ENCODE data around the gene TMEM222.
"Not testable (repeated sequence)": the region's sequence is repeated elsewhere in the genome, so short reads cannot be mapped to it uniquely, and the experiment has no call there.

Gene TMEM222, protein sequence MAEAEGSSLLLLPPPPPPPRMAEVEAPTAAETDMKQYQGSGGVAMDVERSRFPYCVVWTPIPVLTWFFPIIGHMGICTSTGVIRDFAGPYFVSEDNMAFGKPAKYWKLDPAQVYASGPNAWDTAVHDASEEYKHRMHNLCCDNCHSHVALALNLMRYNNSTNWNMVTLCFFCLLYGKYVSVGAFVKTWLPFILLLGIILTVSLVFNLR

DNA sequence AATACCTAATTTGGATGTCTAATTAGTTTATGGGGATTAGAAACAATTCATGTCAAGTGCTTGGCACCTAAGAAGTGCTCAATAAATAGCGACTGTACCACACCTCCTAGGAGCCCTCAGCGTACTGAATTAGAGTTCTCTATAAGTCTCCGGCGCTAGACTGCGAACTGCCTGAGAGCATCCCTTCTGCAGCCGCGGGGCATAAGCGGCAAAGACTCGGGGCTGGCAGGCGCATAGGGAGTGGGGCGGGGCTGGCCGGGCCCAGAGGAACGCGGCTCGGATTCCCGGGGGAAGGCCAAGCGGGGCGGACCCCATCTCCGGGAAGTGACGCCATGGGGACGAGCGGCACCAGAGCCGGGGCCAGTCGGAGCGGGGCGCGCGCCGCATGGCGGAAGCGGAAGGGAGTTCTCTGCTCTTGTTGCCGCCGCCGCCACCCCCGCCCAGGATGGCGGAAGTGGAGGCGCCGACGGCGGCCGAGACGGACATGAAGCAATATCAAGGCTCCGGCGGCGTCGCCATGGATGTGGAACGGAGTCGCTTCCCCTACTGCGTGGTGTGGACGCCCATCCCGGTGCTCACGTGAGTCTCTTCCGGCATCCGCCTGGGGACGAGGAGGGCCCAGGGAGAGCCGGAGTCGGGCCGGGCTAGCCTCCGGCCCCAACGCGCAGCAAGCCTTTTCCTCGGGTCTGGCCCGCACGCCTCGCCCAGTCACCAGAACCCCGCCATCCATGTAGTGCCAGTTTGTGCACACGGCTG lies at the start of gene TMEM222:
Gene TMEM222, plus strand, starts transcription at position 351 of the 756 bp plus-strand sequence. Its CDS starts 35 bp downstream, at position 386.
- H3K27me3 Mint-ChIP-seq (ENCODE audit: low read depth): peaks cover 3% of the 10 kb centered on the region
- peaks cover 30% of the 10 kb centered on the region for H3K4me1 Mint-ChIP-seq (ENCODE audit: low read depth)
- H3K4me3 Mint-ChIP-seq: peak within 1 kb of the TSS; percentile 95
- no peaks in the 10 kb centered on the region for H3K9me3 Mint-ChIP-seq
- peak within 1 kb of the TSS; percentile 94 for H3K27ac Mint-ChIP-seq
- H3K36me3 Mint-ChIP-seq (ENCODE audit: low read depth): peaks cover 15% of the 10 kb centered on the region

DNA sequence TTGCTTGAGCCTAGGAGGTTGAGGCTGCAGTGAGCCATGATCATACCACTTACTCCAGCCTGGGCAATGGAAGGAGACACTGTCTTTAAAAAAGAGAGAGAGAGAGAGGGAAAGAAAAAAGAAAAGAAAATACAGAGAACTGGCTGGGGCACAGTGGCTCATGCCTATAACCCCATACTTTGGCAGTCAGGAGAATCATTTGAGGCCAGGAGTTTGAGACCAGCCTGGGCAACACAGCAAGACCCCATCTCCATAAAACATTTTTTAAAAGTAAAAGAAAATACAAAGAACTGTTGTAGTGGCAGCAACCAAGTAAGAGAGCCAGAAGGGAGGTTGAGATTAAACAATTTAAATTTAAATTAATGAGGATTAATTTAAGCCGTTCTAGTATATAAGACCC lies 47.8 kb upstream of the TMEM222 start:
- Mint-ChIP-seq H3K4me1 (ENCODE audit: low read depth) (no peaks in the 10 kb centered on the region), H3K4me3 (no peak overlapping the region), H3K9me3 (peaks cover 7% of the 10 kb centered on the region), H3K27ac (no peak overlapping the region), H3K27me3 (ENCODE audit: low read depth) (no peaks in the 10 kb centered on the region), H3K36me3 (ENCODE audit: low read depth) (peaks cover 12% of the 10 kb centered on the region)

DNA sequence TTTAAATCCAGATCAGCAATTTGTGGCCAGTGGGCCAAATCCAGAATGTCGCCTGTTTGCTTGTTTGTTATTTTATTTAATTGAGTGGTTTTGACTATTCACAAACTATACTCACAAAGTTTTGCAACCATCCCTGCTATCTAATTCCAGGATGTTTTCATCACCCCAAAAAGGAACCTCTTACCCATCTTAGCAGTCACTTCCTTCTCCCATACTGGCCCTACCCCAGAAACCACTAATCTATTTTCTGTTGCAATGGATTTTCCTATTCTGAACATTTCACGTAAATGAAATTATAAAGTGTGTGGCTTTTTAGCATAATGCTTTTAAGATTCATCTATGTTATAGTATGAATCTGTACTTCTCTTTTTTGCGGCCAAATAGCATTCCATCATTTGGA lies 46.3 kb upstream of the TMEM222 start:
- Mint-ChIP-seq H3K4me1 (ENCODE audit: low read depth) (no peaks in the 10 kb centered on the region), H3K4me3 (no peak overlapping the region), H3K27ac (no peak overlapping the region), H3K36me3 (ENCODE audit: low read depth) (peaks cover 11% of the 10 kb centered on the region), H3K9me3 (peaks cover 7% of the 10 kb centered on the region), H3K27me3 (ENCODE audit: low read depth) (no peaks in the 10 kb centered on the region)

DNA sequence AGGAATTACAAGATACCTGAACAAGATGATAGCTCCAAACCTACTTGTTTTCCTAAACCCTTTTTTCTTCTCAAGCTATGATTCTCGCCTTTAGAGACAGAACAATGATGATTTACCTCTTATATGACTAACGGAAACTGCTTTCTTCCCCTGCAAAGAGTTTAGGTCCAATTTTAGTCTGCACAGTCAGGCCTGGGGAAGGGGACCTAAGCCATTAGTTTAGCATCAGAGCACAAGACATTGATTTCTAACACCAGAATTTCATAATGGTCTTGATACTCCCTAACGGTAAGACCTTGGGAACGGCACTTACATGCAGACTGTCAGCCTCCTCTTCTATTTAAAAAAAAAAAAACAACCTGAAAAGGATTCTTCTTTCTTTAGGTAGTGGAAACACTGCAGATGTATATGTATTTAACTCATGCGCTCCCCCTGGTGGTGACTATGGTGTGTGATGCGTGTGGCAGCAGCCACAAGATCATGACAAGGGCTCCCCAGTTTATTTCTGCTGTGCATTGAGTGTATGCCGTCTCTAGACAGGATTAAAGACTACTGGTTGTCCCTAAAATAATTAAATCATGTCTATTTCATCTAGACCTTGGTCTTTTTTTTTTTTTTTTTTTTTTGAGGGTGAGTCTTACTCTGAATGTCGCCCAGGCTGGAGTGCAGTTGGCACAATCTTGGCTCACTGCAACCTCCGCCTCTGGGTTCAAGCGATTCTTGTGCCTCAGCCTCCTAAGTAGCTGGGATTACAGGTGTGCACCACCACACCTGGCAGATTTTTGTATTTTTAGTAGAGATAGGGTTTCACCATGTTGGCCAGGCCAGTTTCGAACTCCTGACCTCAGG lies 37.3 kb upstream of the TMEM222 start:
- Mint-ChIP-seq H3K9me3 (no peaks in the 10 kb centered on the region), H3K27me3 (ENCODE audit: low read depth) (no peaks in the 10 kb centered on the region), H3K4me1 (ENCODE audit: low read depth) (peaks cover 8% of the 10 kb centered on the region), H3K27ac (no peak overlapping the region), H3K4me3 (no peak overlapping the region), H3K36me3 (ENCODE audit: low read depth) (peaks cover 4% of the 10 kb centered on the region)

DNA sequence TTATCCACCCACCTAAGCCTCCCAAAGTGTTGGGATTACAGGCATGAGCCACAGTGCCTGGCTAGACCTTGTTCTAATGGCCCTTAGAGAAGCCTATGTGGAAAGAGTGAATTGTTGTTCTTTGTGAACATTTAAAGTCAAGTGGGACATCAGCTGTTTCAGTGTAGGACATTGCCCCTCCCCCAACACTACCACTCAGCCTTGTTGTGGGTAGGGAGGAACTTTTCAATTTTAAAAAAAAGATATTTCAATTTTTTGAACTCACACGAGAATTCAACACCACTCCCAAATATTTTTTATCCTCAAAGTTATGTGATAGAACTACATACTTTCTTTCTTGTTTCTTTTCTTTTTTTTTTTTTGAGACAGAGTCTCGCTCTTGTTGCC lies 36.7 kb upstream of the TMEM222 start:
- no peaks in the 10 kb centered on the region for H3K9me3 Mint-ChIP-seq
- no peaks in the 10 kb centered on the region for H3K27me3 Mint-ChIP-seq (ENCODE audit: low read depth)
- H3K4me1 Mint-ChIP-seq (ENCODE audit: low read depth): peaks cover 8% of the 10 kb centered on the region
- H3K4me3 Mint-ChIP-seq: no peak overlapping the region
- H3K36me3 Mint-ChIP-seq (ENCODE audit: low read depth): peaks cover 4% of the 10 kb centered on the region
- H3K27ac Mint-ChIP-seq: no peak overlapping the region

DNA sequence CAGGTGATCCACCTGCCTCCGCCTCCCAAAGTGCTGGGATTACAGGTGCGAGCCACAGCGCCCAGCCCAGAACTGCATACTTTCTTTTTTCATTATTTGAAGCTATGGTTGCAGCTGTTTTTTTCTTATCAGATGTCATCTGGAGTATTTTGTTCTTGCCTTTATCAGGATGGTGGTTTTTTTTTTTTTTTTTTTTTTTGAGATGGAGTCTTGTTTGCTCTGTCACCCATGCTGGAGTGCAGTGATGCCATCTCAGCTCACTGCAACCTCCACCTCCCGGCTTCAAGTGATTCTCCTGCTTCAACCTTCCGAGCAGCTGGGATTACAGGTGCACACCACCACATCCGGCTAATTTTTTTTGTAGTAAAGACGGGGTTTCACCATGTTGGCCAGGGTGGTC lies 36.1 kb upstream of the TMEM222 start:
- not testable (repeated sequence) for H3K36me3 Mint-ChIP-seq (ENCODE audit: low read depth)

DNA sequence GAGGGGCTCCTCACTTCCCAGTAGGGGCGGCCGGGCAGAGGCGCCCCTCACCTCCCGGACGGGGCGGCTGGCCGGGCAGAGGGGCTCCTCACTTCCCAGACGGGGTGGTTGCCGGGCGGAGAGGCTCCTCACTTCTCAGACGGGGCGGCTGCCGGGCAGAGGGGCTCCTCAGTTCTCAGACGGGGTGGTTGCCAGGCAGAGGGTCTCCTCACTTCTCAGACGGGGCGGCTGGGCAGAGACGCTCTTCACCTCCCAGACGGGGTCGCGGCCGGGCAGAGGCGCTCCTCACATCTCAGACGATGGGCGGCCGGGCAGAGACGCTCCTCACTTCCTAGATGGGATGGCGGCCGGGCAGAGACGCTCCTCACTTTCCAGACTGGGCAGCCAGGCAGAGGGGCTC lies 32.8 kb upstream of the TMEM222 start:
- not testable (repeated sequence) for H3K4me3 Mint-ChIP-seq; H3K4me1 Mint-ChIP-seq (ENCODE audit: low read depth); H3K9me3 Mint-ChIP-seq; H3K27ac Mint-ChIP-seq; H3K27me3 Mint-ChIP-seq (ENCODE audit: low read depth)
- H3K36me3 Mint-ChIP-seq (ENCODE audit: low read depth): peaks cover 18% of the 10 kb centered on the region

More for the DNA sequence above, 36.1 kb upstream of the TMEM222 start:
- H3K27me3 Mint-ChIP-seq (ENCODE audit: low read depth); H3K4me3 Mint-ChIP-seq; H3K9me3 Mint-ChIP-seq; H3K27ac Mint-ChIP-seq; H3K4me1 Mint-ChIP-seq (ENCODE audit: low read depth): not testable (repeated sequence)

DNA sequence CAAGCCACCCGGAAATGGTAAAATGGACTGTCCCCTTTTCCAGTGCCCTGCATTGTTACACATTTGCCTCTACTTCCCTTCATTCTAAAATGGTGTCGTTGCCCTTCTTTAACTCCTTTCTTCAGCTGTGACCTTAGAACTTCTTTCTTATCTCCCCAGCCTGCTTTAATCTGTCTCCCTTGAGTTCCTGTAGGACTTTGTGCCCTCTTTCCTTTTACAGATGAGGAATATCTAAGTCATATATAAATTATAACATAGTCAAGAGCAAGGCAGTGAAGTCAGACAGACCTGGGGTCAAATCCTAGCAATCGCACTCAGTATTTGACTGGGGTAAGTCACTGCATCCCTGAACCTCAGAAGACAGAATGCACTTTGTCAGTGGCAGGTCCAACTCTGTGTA lies 31.4 kb upstream of the TMEM222 start:
- Mint-ChIP-seq H3K27ac (no peak overlapping the region), H3K9me3 (no peaks in the 10 kb centered on the region), H3K36me3 (ENCODE audit: low read depth) (peaks cover 18% of the 10 kb centered on the region), H3K4me3 (no peak overlapping the region), H3K27me3 (ENCODE audit: low read depth) (no peaks in the 10 kb centered on the region), H3K4me1 (ENCODE audit: low read depth) (no peaks in the 10 kb centered on the region)

DNA sequence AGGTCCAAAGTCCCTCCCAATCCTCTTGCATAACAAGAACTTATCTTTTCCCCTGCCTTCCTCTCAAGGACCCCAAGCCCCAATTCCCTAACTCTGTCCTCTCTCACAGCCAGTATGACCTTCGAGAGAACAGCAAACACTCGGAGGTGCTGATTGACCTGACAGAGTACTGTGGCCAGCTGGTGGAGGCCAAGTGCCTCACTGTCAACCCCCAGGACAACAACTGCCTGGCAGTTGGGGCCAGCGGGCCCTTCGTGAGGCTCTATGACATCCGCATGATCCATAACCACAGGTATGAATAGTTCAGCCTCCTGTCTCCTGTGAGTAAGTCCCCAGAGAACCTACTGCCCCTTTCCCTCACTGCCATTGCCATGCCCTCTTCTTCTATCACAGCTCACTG lies 29.9 kb upstream of the TMEM222 start:
- H3K27me3 Mint-ChIP-seq (ENCODE audit: low read depth): no peaks in the 10 kb centered on the region
- H3K4me3 Mint-ChIP-seq: no peak overlapping the region
- peaks cover 22% of the 10 kb centered on the region for H3K36me3 Mint-ChIP-seq (ENCODE audit: low read depth)
- H3K27ac Mint-ChIP-seq: no peak overlapping the region
- no peaks in the 10 kb centered on the region for H3K9me3 Mint-ChIP-seq
- no peaks in the 10 kb centered on the region for H3K4me1 Mint-ChIP-seq (ENCODE audit: low read depth)

DNA sequence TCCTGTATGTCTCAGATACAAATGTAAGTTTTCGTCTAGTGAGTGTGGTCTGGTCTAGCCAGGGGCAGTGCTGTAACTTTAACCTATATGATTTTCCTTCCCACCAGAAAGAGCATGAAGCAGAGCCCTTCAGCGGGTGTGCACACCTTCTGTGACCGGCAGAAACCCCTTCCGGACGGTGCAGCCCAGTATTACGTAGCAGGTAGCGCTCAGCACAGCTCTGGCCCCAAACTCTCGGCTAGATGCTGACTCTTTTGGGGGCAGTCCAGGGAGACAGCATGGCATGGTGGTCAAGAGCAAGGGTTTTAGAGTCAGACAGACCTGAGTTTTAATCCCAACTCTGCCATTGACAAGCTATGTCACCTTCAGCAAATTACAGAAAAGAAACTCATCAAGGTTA lies 28.0 kb upstream of the TMEM222 start:
- Mint-ChIP-seq H3K9me3 (no peaks in the 10 kb centered on the region), H3K4me1 (ENCODE audit: low read depth) (no peaks in the 10 kb centered on the region), H3K27ac (no peak overlapping the region), H3K36me3 (ENCODE audit: low read depth) (peaks cover 18% of the 10 kb centered on the region), H3K27me3 (ENCODE audit: low read depth) (no peaks in the 10 kb centered on the region), H3K4me3 (no peak overlapping the region)

DNA sequence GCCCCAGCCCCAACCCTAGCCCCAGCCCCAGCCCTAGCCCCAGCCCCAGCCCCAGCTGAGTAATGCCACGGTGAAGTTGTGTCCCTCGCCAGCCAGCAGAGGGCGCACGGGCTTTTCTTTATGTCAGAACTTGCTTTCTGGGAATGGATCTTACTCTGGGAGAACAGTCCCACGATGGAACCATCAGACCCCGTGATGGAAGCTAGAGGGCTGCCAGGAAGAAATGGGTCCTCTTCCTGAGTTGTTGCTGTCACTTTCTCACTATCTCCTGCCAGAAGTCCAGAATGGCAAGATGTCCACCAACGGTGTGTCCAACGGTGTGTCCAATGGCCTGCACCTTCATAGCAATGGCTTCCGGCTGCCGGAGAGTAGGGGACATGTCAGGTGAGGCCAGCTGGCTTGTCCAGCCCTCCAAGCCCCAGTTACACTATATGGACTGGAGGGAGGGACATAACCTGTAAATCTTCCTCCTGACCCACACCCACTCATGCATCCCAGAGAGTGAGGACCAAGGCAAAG lies 25.1 kb upstream of the TMEM222 start:
- Mint-ChIP-seq H3K27me3 (ENCODE audit: low read depth) (no peaks in the 10 kb centered on the region), H3K36me3 (ENCODE audit: low read depth) (peaks cover 20% of the 10 kb centered on the region), H3K4me3 (no peak overlapping the region), H3K9me3 (no peaks in the 10 kb centered on the region), H3K4me1 (ENCODE audit: low read depth) (peaks cover 1% of the 10 kb centered on the region), H3K27ac (no peak overlapping the region)

DNA sequence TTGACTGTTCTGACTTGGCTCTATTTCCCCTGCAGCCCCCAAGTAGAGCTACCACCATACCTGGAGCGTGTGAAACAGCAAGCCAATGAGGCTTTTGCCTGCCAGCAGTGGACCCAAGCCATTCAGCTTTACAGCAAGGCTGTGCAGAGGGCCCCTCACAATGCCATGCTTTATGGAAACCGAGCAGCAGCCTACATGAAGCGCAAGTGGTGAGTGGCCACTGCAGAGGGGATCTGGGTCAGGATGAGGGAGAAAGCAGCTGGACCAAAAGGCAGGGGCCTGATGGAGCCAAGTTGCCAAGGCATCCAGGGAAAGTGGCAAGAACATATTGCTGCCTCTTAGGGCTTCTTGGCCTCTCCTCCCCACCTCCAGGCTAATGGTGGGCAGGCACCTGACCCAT lies 24.1 kb upstream of the TMEM222 start:
- Mint-ChIP-seq H3K36me3 (ENCODE audit: low read depth) (peaks cover 15% of the 10 kb centered on the region), H3K27me3 (ENCODE audit: low read depth) (no peaks in the 10 kb centered on the region), H3K9me3 (no peaks in the 10 kb centered on the region), H3K4me1 (ENCODE audit: low read depth) (peaks cover 1% of the 10 kb centered on the region), H3K4me3 (no peak overlapping the region), H3K27ac (no peak overlapping the region)

DNA sequence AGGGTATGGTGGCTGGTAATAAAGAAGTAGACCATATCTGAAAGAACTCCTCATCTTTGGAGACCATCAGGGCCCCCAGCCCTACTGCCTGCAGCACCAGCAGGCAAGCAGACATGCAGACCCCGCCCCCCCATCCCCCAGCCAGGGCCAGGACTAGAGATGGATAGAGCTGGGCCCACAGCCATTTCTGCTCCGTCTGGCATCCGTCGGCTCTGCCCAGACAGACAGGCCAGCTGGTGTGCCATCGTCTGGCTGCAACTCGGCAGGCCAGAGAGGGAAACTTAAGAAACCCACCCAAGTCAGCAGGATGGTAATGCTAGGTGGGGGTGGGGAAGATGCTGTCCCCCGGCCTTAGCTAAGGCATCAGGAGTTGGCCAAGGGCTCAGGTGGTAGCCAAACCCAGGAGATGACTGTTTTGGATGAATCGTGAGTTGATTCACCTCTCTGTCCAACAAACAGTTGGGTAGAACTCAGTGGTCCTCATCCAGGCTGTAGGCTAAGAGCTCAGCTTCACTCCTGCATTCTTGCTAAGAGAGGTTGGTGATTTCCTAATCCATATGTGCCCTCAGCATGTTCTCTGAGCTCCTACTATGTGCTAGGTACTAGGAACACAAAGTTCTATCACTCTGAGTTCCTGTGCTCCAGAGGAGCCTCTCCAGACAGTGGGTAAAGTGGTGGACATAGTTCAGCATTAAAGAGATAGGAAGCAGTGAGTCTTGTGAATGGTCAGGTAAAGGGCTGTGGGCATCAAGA lies 23.2 kb upstream of the TMEM222 start:
- no peak overlapping the region for H3K27ac Mint-ChIP-seq
- peaks cover 1% of the 10 kb centered on the region for H3K4me1 Mint-ChIP-seq (ENCODE audit: low read depth)
- H3K9me3 Mint-ChIP-seq: no peaks in the 10 kb centered on the region
- H3K4me3 Mint-ChIP-seq: no peak overlapping the region
- peaks cover 14% of the 10 kb centered on the region for H3K36me3 Mint-ChIP-seq (ENCODE audit: low read depth)
- H3K27me3 Mint-ChIP-seq (ENCODE audit: low read depth): no peaks in the 10 kb centered on the region
